PC-3 (cell line): ENCODE measurements around the gene TERF2IP. TPM values are rescaled to one million over a fixed set of nuclear protein-coding genes. Genes with fewer than 3 reads are reported as not detected.

Experiments used
- ATAC-seq: fragments of 200-7000 bp; cut with Tn5 transposase; 2 replicates; pipeline ENCODE4 v1.9.1; 2020; ENCODE audit warnings: mild to moderate bottlenecking, moderate library complexity
- BruUV-seq: library from RNA; stranded (reverse); fragments of 400-500 nt; replicated peaks from 2 replicates; lab custom pipeline; 2021; lab: Mats Ljungman, UMichigan
- CTCF ChIA-PET: fragments of 300-600 bp; sonication (Branson Sonifier 250); formaldehyde crosslinking; loops from one replicate; lab custom pipeline; 2022; ENCODE audit warnings: antibody characterized with exemption; lab: Charles Lee
- POLR2A ChIA-PET: fragments of 300-600 bp; sonication (Branson Sonifier 250); formaldehyde crosslinking; loops from one replicate; lab custom pipeline; 2022; ENCODE audit warnings: antibody characterized with exemption; ENCODE audit not compliant: unreplicated experiment; lab: Charles Lee
- DNase-seq: peaks from one replicate; pipeline ENCODE4 v3.0.0-alpha.2; 2015
- H2AFZ ChIP-seq: fragments of 300-600 bp; sonication (generic); 2 replicates; pipeline ENCODE4 v1.6.0; 2016; ENCODE audit warnings: antibody characterized with exemption, low read length
- H3F3A ChIP-seq: fragments of 300-600 bp; sonication (generic); one replicate; pipeline ENCODE4 v1.6.0; 2017; ENCODE audit warnings: antibody characterized with exemption, low read length, control low read depth, mild to moderate bottlenecking; ENCODE audit not compliant: unreplicated experiment
- H3K27ac ChIP-seq: fragments of 300-600 bp; sonication (generic); 2 replicates; pipeline ENCODE4 v1.5.1; 2016; ENCODE audit warnings: mild to moderate bottlenecking, low read length
- H3K27me3 ChIP-seq: fragments of 300-600 bp; sonication (generic); 2 replicates; pipeline ENCODE4 v1.6.1; 2016; ENCODE audit warnings: low read length, mixed read lengths
- H3K36me3 ChIP-seq: fragments of 300-600 bp; sonication (generic); 2 replicates; pipeline ENCODE4 v1.6.1; 2016; ENCODE audit warnings: low read depth, mixed run types, low read length, mixed read lengths
- H3K4me1 ChIP-seq: fragments of 300-600 bp; sonication (generic); 2 replicates; pipeline ENCODE4 v1.5.1; 2016; ENCODE audit warnings: low read length; ENCODE audit not compliant: insufficient read depth
- H3K4me2 ChIP-seq: fragments of 300-600 bp; sonication (generic); 2 replicates; pipeline ENCODE4 v1.6.0; 2016; ENCODE audit warnings: low read length
- H3K4me3 ChIP-seq: fragments of 300-600 bp; sonication (generic); 2 replicates; pipeline ENCODE4 v1.5.1; 2016; ENCODE audit warnings: mild to moderate bottlenecking, low read length, mixed read lengths
- H3K79me2 ChIP-seq: fragments of 300-600 bp; sonication (generic); 2 replicates; pipeline ENCODE4 v1.6.1; 2017; ENCODE audit warnings: low read length, mixed read lengths
- H3K9ac ChIP-seq: fragments of 300-600 bp; sonication (generic); 2 replicates; pipeline ENCODE4 v1.6.0; 2016; ENCODE audit warnings: mild to moderate bottlenecking, low read length
- H3K9me2 ChIP-seq: fragments of 300-600 bp; sonication (generic); replicated peaks from 2 replicates; pipeline ENCODE4 v1.6.1; 2016; ENCODE audit warnings: mixed run types, low read length, mixed read lengths
- H3K9me3 ChIP-seq: fragments of 300-600 bp; sonication (generic); 2 replicates; pipeline ENCODE4 v1.6.1; 2016; ENCODE audit warnings: low read length, mixed read lengths
- H4K20me1 ChIP-seq: fragments of 300-600 bp; sonication (generic); 2 replicates; pipeline ENCODE4 v1.6.1; 2016; ENCODE audit warnings: low read length, mixed read lengths
- EZH2 ChIP-seq: fragments of 300-600 bp; sonication (generic); IDR thresholded peaks from one replicate; pipeline ENCODE4 v1.6.1; 2017; ENCODE audit warnings: antibody characterized with exemption, mild to moderate bottlenecking, low read length; ENCODE audit not compliant: unreplicated experiment
- EZH2phosphoT487 ChIP-seq: fragments of 300-600 bp; sonication (generic); IDR thresholded peaks from 2 replicates; pipeline ENCODE4 v1.6.1; 2018; ENCODE audit warnings: mild to moderate bottlenecking, antibody characterized with exemption, low read length, borderline replicate concordance
- intact Hi-C: fragments of 100-400 bp; cut with micrococcal nuclease; formaldehyde crosslinking; loops from 2 replicates; pipeline ENCODE4 v1.9.0; 2023
- total RNA-seq: library from RNA; depleted of rRNA; stranded (reverse); fragments of >200 nt; gene quantifications from 2 replicates; pipeline ENCODE4 v1.2.3, GENCODE V29; 2014
- TF ChIP-seq, protein P1 (sequence below): fragments of 300-600 bp; sonication (generic); conservative IDR thresholded peaks from 2 replicates; pipeline ENCODE4 v1.5.1; 2017; ENCODE audit warnings: antibody characterized with exemption, low read depth, mild to moderate bottlenecking, low read length

Gene TERF2IP
- total RNA-seq, 1 experiment from 2014 or later = 25.7 TPM

- no peak for ATAC-seq
- no peaks in the 10 kb centered on the region for H3K9me3 ChIP-seq
- H4K20me1 ChIP-seq = no peaks in the 10 kb centered on the region
- H3K4me1 ChIP-seq = peaks cover 31% of the 10 kb centered on the region
- BruUV-seq = no TSS peak
- CTCF ChIA-PET = no interaction called here
- intact Hi-C loops = no loop called here
- no peaks in the 10 kb centered on the region for H3K9me2 ChIP-seq
- no peak overlapping the region for H2AFZ ChIP-seq
- peaks cover 3% of the 10 kb centered on the region; the same call in 1 of the 2 replicates for H3K36me3 ChIP-seq
- no peaks in the 10 kb centered on the region for H3F3A ChIP-seq
- H3K4me2 ChIP-seq = no peak overlapping the region
- POLR2A ChIA-PET = interaction anchor here (0.7 kb wide), 1 partner anchor 81 kb away, joined by 3 read pairs; no protein-coding TSS in a partner anchor
- peak overlapping the region; percentile 72 for H3K27ac ChIP-seq
- no peaks in the 10 kb centered on the region for H3K27me3 ChIP-seq
- no peak for DNase-seq
- no peak overlapping the region for H3K4me3 ChIP-seq
- no peaks in the 10 kb centered on the region for H3K79me2 ChIP-seq
- no peak overlapping the region for H3K9ac ChIP-seq
- no peak for TF ChIP-seq EZH2
- no peak for TF ChIP-seq EZH2phosphoT487
- TF ChIP-seq, protein P1, sequence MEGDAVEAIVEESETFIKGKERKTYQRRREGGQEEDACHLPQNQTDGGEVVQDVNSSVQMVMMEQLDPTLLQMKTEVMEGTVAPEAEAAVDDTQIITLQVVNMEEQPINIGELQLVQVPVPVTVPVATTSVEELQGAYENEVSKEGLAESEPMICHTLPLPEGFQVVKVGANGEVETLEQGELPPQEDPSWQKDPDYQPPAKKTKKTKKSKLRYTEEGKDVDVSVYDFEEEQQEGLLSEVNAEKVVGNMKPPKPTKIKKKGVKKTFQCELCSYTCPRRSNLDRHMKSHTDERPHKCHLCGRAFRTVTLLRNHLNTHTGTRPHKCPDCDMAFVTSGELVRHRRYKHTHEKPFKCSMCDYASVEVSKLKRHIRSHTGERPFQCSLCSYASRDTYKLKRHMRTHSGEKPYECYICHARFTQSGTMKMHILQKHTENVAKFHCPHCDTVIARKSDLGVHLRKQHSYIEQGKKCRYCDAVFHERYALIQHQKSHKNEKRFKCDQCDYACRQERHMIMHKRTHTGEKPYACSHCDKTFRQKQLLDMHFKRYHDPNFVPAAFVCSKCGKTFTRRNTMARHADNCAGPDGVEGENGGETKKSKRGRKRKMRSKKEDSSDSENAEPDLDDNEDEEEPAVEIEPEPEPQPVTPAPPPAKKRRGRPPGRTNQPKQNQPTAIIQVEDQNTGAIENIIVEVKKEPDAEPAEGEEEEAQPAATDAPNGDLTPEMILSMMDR = no peak
Observed at GRCh38 chr16:75615619-75616018, 32.0 kb upstream of the TERF2IP start.

DNA sequence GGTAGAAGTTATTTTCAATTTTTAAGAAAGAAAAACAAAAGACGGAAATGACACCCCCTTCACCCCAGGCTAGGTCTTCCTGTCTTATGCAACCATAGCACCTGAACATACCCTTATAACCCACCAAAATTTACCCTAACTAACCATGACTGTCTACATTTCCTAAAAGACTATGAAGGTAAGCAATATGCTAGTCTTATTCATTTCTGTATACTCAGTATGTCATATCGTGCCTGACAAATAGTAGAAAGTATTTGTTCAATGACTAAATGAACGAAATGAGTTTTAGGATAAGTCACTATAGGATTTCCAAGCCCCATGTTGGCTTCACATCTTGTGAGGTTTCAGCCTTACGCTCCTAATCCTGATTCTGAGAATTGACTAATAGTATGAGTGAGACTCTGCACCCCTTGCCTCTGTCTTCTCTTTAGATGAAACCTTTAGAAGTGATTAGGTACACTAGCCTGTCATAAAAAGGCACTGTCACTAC, 31.0 kb upstream of the TERF2IP start:
- H4K20me1 ChIP-seq = no peaks in the 10 kb centered on the region
- no peak overlapping the region for H3K9ac ChIP-seq
- peaks cover 3% of the 10 kb centered on the region; the same call in 1 of the 2 replicates for H3K36me3 ChIP-seq
- no peaks in the 10 kb centered on the region for H3K9me2 ChIP-seq
- DNase-seq = peak; percentile 68
- H3K4me3 ChIP-seq = no peak overlapping the region
- CTCF ChIA-PET = no interaction called here
- intact Hi-C loops = no loop called here
- H3K4me1 ChIP-seq = peaks cover 35% of the 10 kb centered on the region
- H3K9me3 ChIP-seq = no peaks in the 10 kb centered on the region
- H3K27me3 ChIP-seq = no peaks in the 10 kb centered on the region
- H3K27ac ChIP-seq = peak overlapping the region; percentile 78
- peak overlapping the region; percentile 24; the same call in 1 of the 2 replicates for H3K4me2 ChIP-seq
- peaks cover 1% of the 10 kb centered on the region for H3K79me2 ChIP-seq
- POLR2A ChIA-PET = no interaction called here
- H2AFZ ChIP-seq = no peak overlapping the region
- BruUV-seq = no TSS peak
- TF ChIP-seq EZH2 = no peak
- no peaks in the 10 kb centered on the region for H3F3A ChIP-seq
- peak; percentile 61 for ATAC-seq

DNA sequence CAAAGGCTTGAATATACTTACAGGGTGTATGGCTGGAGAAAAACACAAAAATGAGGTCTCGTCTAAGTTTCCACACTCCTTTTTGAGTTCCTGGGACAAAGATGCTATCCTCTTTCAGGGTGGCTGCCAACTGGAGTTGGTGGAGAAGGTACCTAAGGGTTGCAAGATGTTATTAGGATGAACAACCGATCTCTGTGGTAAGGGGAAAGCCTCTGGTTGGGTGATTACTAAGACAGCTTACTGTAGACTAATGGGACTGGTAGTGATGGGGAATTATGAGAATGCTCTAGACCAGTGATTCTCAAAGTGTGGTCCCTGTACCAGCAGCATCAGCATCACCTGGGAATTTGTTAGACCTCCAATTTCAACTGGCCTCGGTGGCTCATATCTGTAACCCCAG, 30.5 kb upstream of the TERF2IP start:
- Histone ChIP-seq H3K27me3 (no peaks in the 10 kb centered on the region), H3K27ac (peak overlapping the region; percentile 78), H3K4me3 (no peak overlapping the region), H3F3A (no peaks in the 10 kb centered on the region), H3K9ac (no peak overlapping the region), H3K9me3 (no peaks in the 10 kb centered on the region), H2AFZ (no peak overlapping the region), H4K20me1 (no peaks in the 10 kb centered on the region), H3K9me2 (no peaks in the 10 kb centered on the region), H3K4me2 (peak overlapping the region; percentile 24; the same call in 1 of the 2 replicates), H3K4me1 (peaks cover 40% of the 10 kb centered on the region), H3K36me3 (peaks cover 3% of the 10 kb centered on the region; the same call in 1 of the 2 replicates), H3K79me2 (peaks cover 7% of the 10 kb centered on the region)
- POLR2A ChIA-PET = interaction anchor here (0.7 kb wide), 1 partner anchor 558 kb away, joined by 45 read pairs; no protein-coding TSS in a partner anchor
- BruUV-seq = no TSS peak
- CTCF ChIA-PET = no interaction called here
- ATAC-seq (no peak), DNase-seq (no peak)
- intact Hi-C loops = no loop called here
- TF ChIP-seq EZH2phosphoT487 = no peak
- no peak for TF ChIP-seq EZH2
- TF ChIP-seq, protein P1 = no peak
